ENCODE data around the gene CAMK1.

The CAMK1 gene

DNA sequence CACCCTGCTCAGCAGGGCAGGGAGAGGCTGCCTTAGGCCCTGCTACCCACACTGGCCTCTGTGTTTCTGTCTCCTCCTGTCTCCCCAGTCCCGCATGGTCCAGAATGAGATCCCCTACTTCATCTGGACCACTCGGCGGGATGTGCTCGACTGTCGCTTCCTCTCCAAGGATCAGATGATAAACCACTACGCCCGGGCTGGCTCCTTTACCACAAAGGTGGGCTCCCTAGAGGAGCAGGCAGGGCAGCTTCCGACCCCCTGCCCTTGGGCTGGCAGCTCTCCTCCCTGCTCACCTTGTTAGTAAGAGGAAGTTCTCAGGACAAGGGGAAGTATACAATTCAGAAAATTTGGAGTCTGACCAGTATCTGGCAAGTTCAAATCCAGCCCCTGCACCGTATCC lies 46.2 kb upstream of the CAMK1 start:
- DNase-seq (ENCODE audit: low read depth in 1 of 2, low spot score in 1 of 2): no peak
- TF ChIP-seq SPI1 (IDR thresholded peaks at IDR 0.05; ENCODE audit: borderline replicate concordance, low read depth) (no peak), GABPA (IDR thresholded peaks at IDR 0.05; ENCODE audit: low read depth) (no peak), POLR2AphosphoS5 (IDR thresholded peaks at IDR 0.05; ENCODE audit: low read depth) (no peak)
- TF ChIP-seq, protein P1, sequence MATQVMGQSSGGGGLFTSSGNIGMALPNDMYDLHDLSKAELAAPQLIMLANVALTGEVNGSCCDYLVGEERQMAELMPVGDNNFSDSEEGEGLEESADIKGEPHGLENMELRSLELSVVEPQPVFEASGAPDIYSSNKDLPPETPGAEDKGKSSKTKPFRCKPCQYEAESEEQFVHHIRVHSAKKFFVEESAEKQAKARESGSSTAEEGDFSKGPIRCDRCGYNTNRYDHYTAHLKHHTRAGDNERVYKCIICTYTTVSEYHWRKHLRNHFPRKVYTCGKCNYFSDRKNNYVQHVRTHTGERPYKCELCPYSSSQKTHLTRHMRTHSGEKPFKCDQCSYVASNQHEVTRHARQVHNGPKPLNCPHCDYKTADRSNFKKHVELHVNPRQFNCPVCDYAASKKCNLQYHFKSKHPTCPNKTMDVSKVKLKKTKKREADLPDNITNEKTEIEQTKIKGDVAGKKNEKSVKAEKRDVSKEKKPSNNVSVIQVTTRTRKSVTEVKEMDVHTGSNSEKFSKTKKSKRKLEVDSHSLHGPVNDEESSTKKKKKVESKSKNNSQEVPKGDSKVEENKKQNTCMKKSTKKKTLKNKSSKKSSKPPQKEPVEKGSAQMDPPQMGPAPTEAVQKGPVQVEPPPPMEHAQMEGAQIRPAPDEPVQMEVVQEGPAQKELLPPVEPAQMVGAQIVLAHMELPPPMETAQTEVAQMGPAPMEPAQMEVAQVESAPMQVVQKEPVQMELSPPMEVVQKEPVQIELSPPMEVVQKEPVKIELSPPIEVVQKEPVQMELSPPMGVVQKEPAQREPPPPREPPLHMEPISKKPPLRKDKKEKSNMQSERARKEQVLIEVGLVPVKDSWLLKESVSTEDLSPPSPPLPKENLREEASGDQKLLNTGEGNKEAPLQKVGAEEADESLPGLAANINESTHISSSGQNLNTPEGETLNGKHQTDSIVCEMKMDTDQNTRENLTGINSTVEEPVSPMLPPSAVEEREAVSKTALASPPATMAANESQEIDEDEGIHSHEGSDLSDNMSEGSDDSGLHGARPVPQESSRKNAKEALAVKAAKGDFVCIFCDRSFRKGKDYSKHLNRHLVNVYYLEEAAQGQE (IDR thresholded peaks at IDR 0.05; ENCODE audit: insufficient replicate concordance, low read depth): no peak
- TF ChIP-seq, protein P2, sequence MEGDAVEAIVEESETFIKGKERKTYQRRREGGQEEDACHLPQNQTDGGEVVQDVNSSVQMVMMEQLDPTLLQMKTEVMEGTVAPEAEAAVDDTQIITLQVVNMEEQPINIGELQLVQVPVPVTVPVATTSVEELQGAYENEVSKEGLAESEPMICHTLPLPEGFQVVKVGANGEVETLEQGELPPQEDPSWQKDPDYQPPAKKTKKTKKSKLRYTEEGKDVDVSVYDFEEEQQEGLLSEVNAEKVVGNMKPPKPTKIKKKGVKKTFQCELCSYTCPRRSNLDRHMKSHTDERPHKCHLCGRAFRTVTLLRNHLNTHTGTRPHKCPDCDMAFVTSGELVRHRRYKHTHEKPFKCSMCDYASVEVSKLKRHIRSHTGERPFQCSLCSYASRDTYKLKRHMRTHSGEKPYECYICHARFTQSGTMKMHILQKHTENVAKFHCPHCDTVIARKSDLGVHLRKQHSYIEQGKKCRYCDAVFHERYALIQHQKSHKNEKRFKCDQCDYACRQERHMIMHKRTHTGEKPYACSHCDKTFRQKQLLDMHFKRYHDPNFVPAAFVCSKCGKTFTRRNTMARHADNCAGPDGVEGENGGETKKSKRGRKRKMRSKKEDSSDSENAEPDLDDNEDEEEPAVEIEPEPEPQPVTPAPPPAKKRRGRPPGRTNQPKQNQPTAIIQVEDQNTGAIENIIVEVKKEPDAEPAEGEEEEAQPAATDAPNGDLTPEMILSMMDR (IDR thresholded peaks at IDR 0.05; ENCODE audit: insufficient read depth, low read length): no peak
- Histone ChIP-seq H3K4me3 (replicated peaks; ENCODE audit: insufficient read depth, low read length) (no peak overlapping the region), H3K27ac (replicated peaks) (no peak overlapping the region), H3K27me3 (ENCODE audit: insufficient read depth, poor library complexity, severe bottlenecking) (no peaks in the 10 kb centered on the region)

DNA sequence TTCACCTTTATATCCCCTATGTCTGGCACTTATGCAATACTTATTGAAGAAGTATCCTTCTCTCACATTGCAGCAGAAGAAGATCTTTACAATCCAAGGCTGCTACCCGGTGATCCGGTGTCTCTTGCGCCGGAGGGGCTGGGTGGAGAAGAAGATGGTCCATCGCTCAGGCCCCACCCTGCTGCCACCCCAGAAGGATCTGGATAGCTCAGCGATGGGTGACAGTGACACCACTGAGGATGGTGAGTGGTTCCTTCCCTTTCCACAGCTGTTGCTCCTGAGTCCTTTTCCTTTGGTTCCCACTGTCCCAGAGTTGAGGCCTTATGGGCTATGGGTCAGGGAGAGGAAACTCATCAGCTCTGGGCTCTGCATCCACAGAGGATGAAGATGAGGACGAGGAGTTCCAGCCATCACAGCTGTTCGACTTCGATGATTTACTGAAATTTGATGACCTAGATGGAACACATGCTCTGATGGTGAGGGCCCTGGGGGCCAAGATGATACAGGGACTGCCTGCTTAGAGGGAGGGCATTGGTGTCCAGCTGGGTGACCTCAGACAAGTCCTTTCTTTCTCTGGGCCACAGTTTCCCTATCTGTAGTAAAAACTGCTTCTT lies 43.2 kb upstream of the CAMK1 start:
- H3K27me3 ChIP-seq (ENCODE audit: insufficient read depth, poor library complexity, severe bottlenecking): no peaks in the 10 kb centered on the region
- DNase-seq (ENCODE audit: low read depth in 1 of 2, low spot score in 1 of 2): no peak
- H3K4me3 ChIP-seq (replicated peaks; ENCODE audit: insufficient read depth, low read length): no peak overlapping the region
- H3K27ac ChIP-seq (replicated peaks): no peak overlapping the region
- TF ChIP-seq SPI1 (IDR thresholded peaks at IDR 0.05; ENCODE audit: borderline replicate concordance, low read depth) (no peak), POLR2AphosphoS5 (IDR thresholded peaks at IDR 0.05; ENCODE audit: low read depth) (no peak), GABPA (IDR thresholded peaks at IDR 0.05; ENCODE audit: low read depth) (no peak)
- TF ChIP-seq, protein P1 (IDR thresholded peaks at IDR 0.05; ENCODE audit: insufficient replicate concordance, low read depth): no peak
- TF ChIP-seq, protein P2 (IDR thresholded peaks at IDR 0.05; ENCODE audit: insufficient read depth, low read length): no peak

DNA sequence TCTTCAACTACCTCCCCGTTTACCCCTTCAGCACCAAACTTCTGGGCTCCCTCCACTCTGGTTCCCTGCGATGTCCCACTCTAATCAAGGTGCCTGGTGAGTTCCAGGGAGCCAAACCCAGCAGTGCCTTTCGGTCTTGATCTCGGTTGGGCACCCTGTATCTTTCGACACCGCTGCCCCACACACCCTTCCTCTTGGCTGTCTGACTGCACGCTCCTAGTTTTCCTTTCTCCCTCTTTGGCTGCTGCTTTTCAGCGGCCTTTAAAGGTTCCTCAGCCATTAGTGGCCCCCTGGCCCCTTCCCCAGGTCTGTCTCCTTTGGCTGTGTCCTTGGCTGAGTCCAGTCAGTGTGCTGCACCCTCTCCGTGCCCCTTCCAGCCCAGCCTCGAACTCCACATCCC lies 41.1 kb upstream of the CAMK1 start:
- H3K27me3 ChIP-seq (ENCODE audit: insufficient read depth, poor library complexity, severe bottlenecking): no peaks in the 10 kb centered on the region
- no peak overlapping the region for H3K27ac ChIP-seq (replicated peaks)
- DNase-seq (ENCODE audit: low read depth in 1 of 2, low spot score in 1 of 2): no peak
- H3K4me3 ChIP-seq (replicated peaks; ENCODE audit: insufficient read depth, low read length): no peak overlapping the region
- TF ChIP-seq SPI1 (IDR thresholded peaks at IDR 0.05; ENCODE audit: borderline replicate concordance, low read depth) (no peak), GABPA (IDR thresholded peaks at IDR 0.05; ENCODE audit: low read depth) (no peak)

DNA sequence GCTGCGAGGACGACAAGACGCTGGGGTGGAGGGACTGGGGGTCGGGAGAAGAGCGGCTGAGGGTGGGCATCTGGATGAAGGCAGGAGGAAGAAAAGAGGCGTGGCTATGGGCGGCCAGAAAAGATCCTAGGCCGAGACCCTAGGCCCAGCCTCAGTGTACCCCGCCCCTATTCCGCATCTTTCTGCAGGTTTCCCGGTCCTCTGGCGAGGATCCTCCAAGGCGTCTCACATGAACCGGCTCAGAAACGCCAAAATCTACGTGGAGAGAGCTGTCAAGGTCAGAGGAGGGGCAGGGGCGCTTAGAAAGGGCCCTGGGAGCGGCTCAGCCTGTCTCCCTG lies 40.7 kb upstream of the CAMK1 start:
- H3K27me3 ChIP-seq (ENCODE audit: insufficient read depth, poor library complexity, severe bottlenecking): no peaks in the 10 kb centered on the region
- TF ChIP-seq, protein P1 (IDR thresholded peaks at IDR 0.05; ENCODE audit: insufficient replicate concordance, low read depth): no peak
- TF ChIP-seq, protein P2 (IDR thresholded peaks at IDR 0.05; ENCODE audit: insufficient read depth, low read length): no peak
- TF ChIP-seq SPI1 (IDR thresholded peaks at IDR 0.05; ENCODE audit: borderline replicate concordance, low read depth) (no peak), GABPA (IDR thresholded peaks at IDR 0.05; ENCODE audit: low read depth) (no peak), POLR2AphosphoS5 (IDR thresholded peaks at IDR 0.05; ENCODE audit: low read depth) (no peak)
- peak overlapping the region; percentile 43 for H3K4me3 ChIP-seq (replicated peaks; ENCODE audit: insufficient read depth, low read length)
- DNase-seq (ENCODE audit: low read depth in 1 of 2, low spot score in 1 of 2): no peak
- peak overlapping the region; percentile 84 for H3K27ac ChIP-seq (replicated peaks)
